Measurements from ENCODE around the gene LTBP4. TPM values are rescaled to one million over a fixed set of nuclear protein-coding genes. Genes with fewer than 3 reads are reported as not detected.
"Not testable (repeated sequence)": the region's sequence is repeated elsewhere in the genome, so short reads cannot be mapped to it uniquely, and the experiment has no call there.

LTBP4 gene
- total RNA-seq, 2 donors from 2014 or later = 164 to 195 TPM

GRCh38 chr19:40624369-40625153 lies 23.4 kb downstream of the LTBP4 start:
- not testable (repeated sequence) for ATAC-seq (replicated peaks in 1 of 2); DNase-seq; H3K27me3 Mint-ChIP-seq (ENCODE audit: low read depth); H3K4me1 Mint-ChIP-seq (ENCODE audit: low read depth); H3K9me3 Mint-ChIP-seq; H3K4me3 Mint-ChIP-seq
- Mint-ChIP-seq H3K27ac (peak overlapping the region; percentile 43), H3K36me3 (ENCODE audit: insufficient read depth in 2 of 2) (peaks cover 15 to 26% of the 10 kb centered on the region in 2 donors)

GRCh38 chr19:40625406-40626120 lies 24.4 kb downstream of the LTBP4 start:
- peaks cover 13% of the 10 kb centered on the region for H3K4me1 Mint-ChIP-seq (ENCODE audit: low read depth)
- no peak overlapping the region for H3K27ac Mint-ChIP-seq
- H3K27me3 Mint-ChIP-seq (ENCODE audit: low read depth) = no peaks in the 10 kb centered on the region
- H3K4me3 Mint-ChIP-seq = no peak overlapping the region
- no peaks in the 10 kb centered on the region for H3K9me3 Mint-ChIP-seq
- DNase-seq (no peak), ATAC-seq (replicated peaks in 1 of 2) (no peak)
- H3K36me3 Mint-ChIP-seq (ENCODE audit: insufficient read depth in 2 of 2) = peaks cover 14 to 25% of the 10 kb centered on the region in 2 donors

GRCh38 chr19:40626918-40627317 lies 25.7 kb downstream of the LTBP4 start:
- no peak for DNase-seq
- H3K4me3 Mint-ChIP-seq = no peak overlapping the region
- no peaks in the 10 kb centered on the region for H3K9me3 Mint-ChIP-seq
- no peak overlapping the region for H3K27ac Mint-ChIP-seq
- H3K27me3 Mint-ChIP-seq (ENCODE audit: low read depth) = no peaks in the 10 kb centered on the region
- peaks cover 12 to 20% of the 10 kb centered on the region in 2 donors for H3K36me3 Mint-ChIP-seq (ENCODE audit: insufficient read depth in 2 of 2)
- no peak for ATAC-seq (replicated peaks in 1 of 2)
- peaks cover 15% of the 10 kb centered on the region for H3K4me1 Mint-ChIP-seq (ENCODE audit: low read depth)

GRCh38 chr19:40627486-40628279 lies 26.5 kb downstream of the LTBP4 start:
- ATAC-seq (replicated peaks in 1 of 2) (no peak), DNase-seq (no peak)
- H3K27ac Mint-ChIP-seq = no peak overlapping the region
- H3K36me3 Mint-ChIP-seq (ENCODE audit: insufficient read depth in 2 of 2) = peaks cover 11 to 20% of the 10 kb centered on the region in 2 donors
- H3K27me3 Mint-ChIP-seq (ENCODE audit: low read depth) = no peaks in the 10 kb centered on the region
- H3K4me1 Mint-ChIP-seq (ENCODE audit: low read depth) = peaks cover 15% of the 10 kb centered on the region
- no peak overlapping the region for H3K4me3 Mint-ChIP-seq
- no peaks in the 10 kb centered on the region for H3K9me3 Mint-ChIP-seq

GRCh38 chr19:40629346-40629745 lies 28.2 kb downstream of the LTBP4 start:
- DNase-seq (no peak), ATAC-seq (replicated peaks in 1 of 2) (no peak)
- Mint-ChIP-seq H3K27ac (no peak overlapping the region), H3K9me3 (no peaks in the 10 kb centered on the region), H3K27me3 (ENCODE audit: low read depth) (peaks cover 1% of the 10 kb centered on the region), H3K4me1 (ENCODE audit: low read depth) (peaks cover 17% of the 10 kb centered on the region), H3K4me3 (no peak overlapping the region), H3K36me3 (ENCODE audit: insufficient read depth in 2 of 2) (peaks cover 9 to 18% of the 10 kb centered on the region in 2 donors)

- Mint-ChIP-seq H3K4me3 (no peak overlapping the region), H3K4me1 (ENCODE audit: low read depth) (peaks cover 17% of the 10 kb centered on the region), H3K9me3 (no peaks in the 10 kb centered on the region), H3K36me3 (ENCODE audit: insufficient read depth in 2 of 2) (peaks cover 4 to 12% of the 10 kb centered on the region in 2 donors), H3K27me3 (ENCODE audit: low read depth) (peaks cover 10% of the 10 kb centered on the region), H3K27ac (no peak overlapping the region)
- DNase-seq = no peak
- no peak for ATAC-seq (replicated peaks in 1 of 2)
These were observed 29.5 kb downstream of the LTBP4 start for GRCh38 chr19:40630571-40631160.

- H3K9me3 Mint-ChIP-seq = no peaks in the 10 kb centered on the region
- H3K36me3 Mint-ChIP-seq (ENCODE audit: insufficient read depth in 2 of 2) = peaks cover 3% of the 10 kb centered on the region in 2 donors
- DNase-seq = no peak
- no peak overlapping the region for H3K4me3 Mint-ChIP-seq
- peaks cover 17% of the 10 kb centered on the region for H3K4me1 Mint-ChIP-seq (ENCODE audit: low read depth)
- ATAC-seq (replicated peaks in 1 of 2) = peak; percentile 41 to 43
- peak overlapping the region; percentile 23 for H3K27ac Mint-ChIP-seq
- H3K27me3 Mint-ChIP-seq (ENCODE audit: low read depth) = peaks cover 11% of the 10 kb centered on the region
These were observed 31.3 kb downstream of the LTBP4 start for GRCh38 chr19:40632311-40633036.

GRCh38 chr19:40633207-40633606 lies 32.0 kb downstream of the LTBP4 start:
- H3K36me3 Mint-ChIP-seq (ENCODE audit: insufficient read depth in 2 of 2) = peaks cover 3% of the 10 kb centered on the region in 2 donors
- peaks cover 11% of the 10 kb centered on the region for H3K27me3 Mint-ChIP-seq (ENCODE audit: low read depth)
- no peak for ATAC-seq (replicated peaks in 1 of 2)
- H3K4me3 Mint-ChIP-seq = no peak overlapping the region
- no peak overlapping the region for H3K27ac Mint-ChIP-seq
- no peaks in the 10 kb centered on the region for H3K9me3 Mint-ChIP-seq
- no peak for DNase-seq
- H3K4me1 Mint-ChIP-seq (ENCODE audit: low read depth) = peaks cover 17% of the 10 kb centered on the region

GRCh38 chr19:40638327-40638726 lies 37.2 kb downstream of the LTBP4 start:
- Mint-ChIP-seq H3K27ac (no peak overlapping the region), H3K27me3 (ENCODE audit: low read depth) (peaks cover 11% of the 10 kb centered on the region), H3K36me3 (ENCODE audit: insufficient read depth in 2 of 2) (no peaks in the 10 kb centered on the region), H3K4me3 (no peak overlapping the region), H3K9me3 (no peaks in the 10 kb centered on the region), H3K4me1 (ENCODE audit: low read depth) (peaks cover 13% of the 10 kb centered on the region)
- no peak for ATAC-seq (replicated peaks in 1 of 2)
- DNase-seq = no peak

- no peak overlapping the region for H3K4me3 Mint-ChIP-seq
- peaks cover 9% of the 10 kb centered on the region for H3K4me1 Mint-ChIP-seq (ENCODE audit: low read depth)
- peaks cover 8% of the 10 kb centered on the region for H3K27me3 Mint-ChIP-seq (ENCODE audit: low read depth)
- no peak overlapping the region for H3K27ac Mint-ChIP-seq
- H3K9me3 Mint-ChIP-seq = no peaks in the 10 kb centered on the region
- H3K36me3 Mint-ChIP-seq (ENCODE audit: insufficient read depth in 2 of 2) = no peaks in the 10 kb centered on the region
- ATAC-seq (replicated peaks in 1 of 2) (no peak), DNase-seq (no peak)
These were observed 38.4 kb downstream of the LTBP4 start for GRCh38 chr19:40639638-40639982.

GRCh38 chr19:40640744-40641143 lies 39.6 kb downstream of the LTBP4 start:
- H3K27me3 Mint-ChIP-seq (ENCODE audit: low read depth) = peaks cover 2% of the 10 kb centered on the region
- no peaks in the 10 kb centered on the region for H3K9me3 Mint-ChIP-seq
- DNase-seq (no peak), ATAC-seq (replicated peaks in 1 of 2) (no peak)
- no peak overlapping the region for H3K4me3 Mint-ChIP-seq
- peaks cover 7% of the 10 kb centered on the region for H3K4me1 Mint-ChIP-seq (ENCODE audit: low read depth)
- H3K36me3 Mint-ChIP-seq (ENCODE audit: insufficient read depth in 2 of 2) = no peaks in the 10 kb centered on the region
- no peak overlapping the region for H3K27ac Mint-ChIP-seq

GRCh38 chr19:40641281-40641680 lies 40.1 kb downstream of the LTBP4 start:
- Mint-ChIP-seq H3K36me3 (ENCODE audit: insufficient read depth in 2 of 2) (no peaks in the 10 kb centered on the region), H3K9me3 (no peaks in the 10 kb centered on the region), H3K4me3 (no peak overlapping the region), H3K27me3 (ENCODE audit: low read depth) (peaks cover 7% of the 10 kb centered on the region), H3K27ac (no peak overlapping the region), H3K4me1 (ENCODE audit: low read depth) (peaks cover 13% of the 10 kb centered on the region)
- ATAC-seq (replicated peaks in 1 of 2) = no peak
- no peak for DNase-seq

Measured in activated T-cell treated with anti-CD3 and anti-CD28 coated beads, Interleukin-2, amount 50 U/mL, for 72 hours (primary cell).